H9 (cell line): Measurements from ENCODE around the gene PRKCA. TPM values are rescaled to one million over a fixed set of nuclear protein-coding genes. Genes with fewer than 3 reads are reported as not detected.

Source experiments
- DNase-seq: peaks from one replicate; pipeline ENCODE4 v3.0.0-alpha.2; 2017
- H2AFZ ChIP-seq: one replicate; pipeline ENCODE4 v1.6.1; 2013; ENCODE audit warnings: mild to moderate bottlenecking, low read length, control low read depth, moderate library complexity
- H2AK5ac ChIP-seq: 2 replicates; pipeline ENCODE4 v1.6.1; 2013; ENCODE audit warnings: low read length, control low read depth, mixed read lengths; ENCODE audit not compliant: insufficient read length
- H2BK120ac ChIP-seq: one replicate; pipeline ENCODE4 v1.6.1; 2013; ENCODE audit warnings: low read depth, mild to moderate bottlenecking, low read length, control low read depth, inconsistent platforms; ENCODE audit not compliant: poor library complexity, severe bottlenecking
- H2BK12ac ChIP-seq: 2 replicates; pipeline ENCODE4 v1.6.1; 2013; ENCODE audit warnings: low read length, control low read depth, mixed read lengths, low read depth; ENCODE audit not compliant: insufficient read length
- H2BK15ac ChIP-seq: 2 replicates; pipeline ENCODE4 v1.6.1; 2013; ENCODE audit warnings: low read depth, low read length, control low read depth
- H2BK20ac ChIP-seq: one replicate; pipeline ENCODE4 v1.6.1; 2013; ENCODE audit warnings: low read depth, mild to moderate bottlenecking, low read length, control low read depth, inconsistent platforms; ENCODE audit not compliant: poor library complexity, severe bottlenecking
- H2BK5ac ChIP-seq: 2 replicates; pipeline ENCODE4 v1.6.1; 2013; ENCODE audit warnings: low read length, control low read depth, mixed read lengths; ENCODE audit not compliant: insufficient read length
- H3K14ac ChIP-seq: 2 replicates; pipeline ENCODE4 v1.6.1; 2013; ENCODE audit warnings: low read length, control low read depth; ENCODE audit not compliant: insufficient read depth
- H3K18ac ChIP-seq: 2 replicates; pipeline ENCODE4 v1.6.1; 2013; ENCODE audit warnings: low read depth, mild to moderate bottlenecking, mixed read lengths, low read length, control low read depth; ENCODE audit not compliant: insufficient read length
- H3K23ac ChIP-seq: 2 replicates; pipeline ENCODE4 v1.6.1; 2013; ENCODE audit warnings: low read length, control low read depth, mixed read lengths, low read depth; ENCODE audit not compliant: insufficient read length
- H3K23me2 ChIP-seq: 2 replicates; pipeline ENCODE4 v1.6.1; 2013; ENCODE audit warnings: low read depth, mild to moderate bottlenecking, mixed read lengths, low read length, control low read depth; ENCODE audit not compliant: insufficient read length, poor library complexity, severe bottlenecking
- H3K27ac ChIP-seq: 2 replicates; pipeline ENCODE4 v1.5.1; 2013; ENCODE audit warnings: low read length, control low read depth, mixed read lengths, low read depth; ENCODE audit not compliant: insufficient read length
- H3K27me3 ChIP-seq: 2 replicates; pipeline ENCODE4 v1.6.1; 2013; ENCODE audit warnings: low read length, control low read depth, inconsistent platforms; ENCODE audit not compliant: insufficient read depth
- H3K4ac ChIP-seq: 2 replicates; pipeline ENCODE4 v1.6.1; 2013; ENCODE audit warnings: low read depth, mild to moderate bottlenecking, control low read depth, inconsistent platforms, low read length, moderate library complexity
- H3K4me1 ChIP-seq: 2 replicates; pipeline ENCODE4 v1.6.1; 2013; ENCODE audit warnings: low read length, control low read depth, inconsistent platforms; ENCODE audit not compliant: insufficient read depth
- H3K4me2 ChIP-seq: 2 replicates; pipeline ENCODE4 v1.6.1; 2013; ENCODE audit warnings: low read length, control low read depth, mixed read lengths; ENCODE audit not compliant: insufficient read length, insufficient read depth
- H3K56ac ChIP-seq: 2 replicates; pipeline ENCODE4 v1.6.1; 2013; ENCODE audit warnings: low read depth, mild to moderate bottlenecking, mixed read lengths, low read length, control low read depth; ENCODE audit not compliant: insufficient read length
- H3K79me1 ChIP-seq: 2 replicates; pipeline ENCODE4 v1.6.1; 2013; ENCODE audit warnings: low read depth, mild to moderate bottlenecking, moderate library complexity, low read length, control low read depth, inconsistent platforms; ENCODE audit not compliant: insufficient read depth, poor library complexity, severe bottlenecking
- H3K79me2 ChIP-seq: 2 replicates; pipeline ENCODE4 v1.6.1; 2013; ENCODE audit warnings: low read length, control low read depth, inconsistent platforms; ENCODE audit not compliant: insufficient read depth
- H3K9ac ChIP-seq: 2 replicates; pipeline ENCODE4 v1.6.1; 2013; ENCODE audit warnings: low read length, control low read depth, mixed read lengths; ENCODE audit not compliant: insufficient read length; ENCODE audit errors: extremely low read depth
- H3K9me3 ChIP-seq: one replicate; pipeline ENCODE4 v1.6.1; 2013; ENCODE audit warnings: low read depth, low read length, inconsistent platforms; ENCODE audit not compliant: control insufficient read depth
- H3T11ph ChIP-seq: one replicate; pipeline ENCODE4 v1.6.1; 2013; ENCODE audit warnings: mild to moderate bottlenecking, low read length, control low read depth, inconsistent platforms
- H4K20me1 ChIP-seq: one replicate; pipeline ENCODE4 v1.6.1; 2013; ENCODE audit not compliant: control insufficient read depth, insufficient read length, insufficient read depth
- H4K5ac ChIP-seq: 2 replicates; pipeline ENCODE4 v1.6.1; 2013; ENCODE audit warnings: low read depth, mild to moderate bottlenecking, mixed read lengths, low read length, control low read depth; ENCODE audit not compliant: insufficient read length
- H4K8ac ChIP-seq: replicated peaks from 2 replicates; pipeline ENCODE4 v1.6.1; 2013; ENCODE audit warnings: low read length, control low read depth, mixed read lengths, low read depth; ENCODE audit not compliant: insufficient read length
- H4K91ac ChIP-seq: 2 replicates; pipeline ENCODE4 v1.6.1; 2013; ENCODE audit warnings: low read depth, mild to moderate bottlenecking, moderate library complexity, mixed read lengths, low read length, control low read depth; ENCODE audit not compliant: insufficient read length
- H3K27ac Mint-ChIP-seq, 3 experiments: 2 replicates in 2 of 3; 3 replicates in 1 of 3; pipeline ENCODE4 v1.8.0; 2020 to 2021; ENCODE audit warnings: mixed read lengths in 3 of 3, mild to moderate bottlenecking in 1 of 3, moderate library complexity in 1 of 3
- H3K27me3 Mint-ChIP-seq: 2 replicates; pipeline ENCODE4 v1.8.0; 2021; ENCODE audit warnings: low read depth, mild to moderate bottlenecking, moderate library complexity, mixed read lengths
- H3K36me3 Mint-ChIP-seq, 3 experiments: 2 replicates in 2 of 3; 3 replicates in 1 of 3; pipeline ENCODE4 v1.8.0; 2020 to 2021; ENCODE audit warnings: low read depth in 3 of 3, mixed read lengths in 3 of 3; ENCODE audit not compliant: insufficient read depth in 1 of 3
- H3K4me1 Mint-ChIP-seq, 2 experiments: 2 replicates each; pipeline ENCODE4 v1.8.0; 2020; ENCODE audit warnings: mixed read lengths in 2 of 2
- H3K4me3 Mint-ChIP-seq, 2 experiments: 2 replicates in 1 of 2; 3 replicates in 1 of 2; pipeline ENCODE4 v1.8.0; 2020 to 2021; ENCODE audit warnings: mild to moderate bottlenecking in 2 of 2, mixed read lengths in 2 of 2, moderate library complexity in 1 of 2
- H3K9me3 Mint-ChIP-seq, 2 experiments: 2 replicates in 1 of 2; 3 replicates in 1 of 2; pipeline ENCODE4 v1.8.0; 2020; ENCODE audit warnings: mild to moderate bottlenecking in 2 of 2, mixed read lengths in 2 of 2, moderate library complexity in 1 of 2
- WGBS: extraction: QIAGEN DNeasy Blood & Tissue Kit; methylation state at CpG from one replicate; pipeline ENCODE4 v1.1.7; 2013; ENCODE audit warnings: missing lambda C conversion rate, low lambda C conversion rate, mixed read lengths; ENCODE audit not compliant: insufficient read length; ENCODE audit errors: extremely low coverage; 5-methylcytosine and 5-hydroxymethylcytosine counted together
- total RNA-seq: library from RNA; stranded (reverse); gene quantifications from 2 replicates; pipeline ENCODE4 v1.2.1, GENCODE V29; 2021
- TF ChIP-seq, protein P1 (sequence below): fragments of 200-600 bp; sonication (generic); conservative IDR thresholded peaks from 3 replicates; pipeline ENCODE4 v1.8.0; 2021; ENCODE audit warnings: antibody characterized with exemption, mild to moderate bottlenecking

PRKCA gene
- total RNA-seq, 1 experiment from 2014 or later, result 10.5 TPM

DNA sequence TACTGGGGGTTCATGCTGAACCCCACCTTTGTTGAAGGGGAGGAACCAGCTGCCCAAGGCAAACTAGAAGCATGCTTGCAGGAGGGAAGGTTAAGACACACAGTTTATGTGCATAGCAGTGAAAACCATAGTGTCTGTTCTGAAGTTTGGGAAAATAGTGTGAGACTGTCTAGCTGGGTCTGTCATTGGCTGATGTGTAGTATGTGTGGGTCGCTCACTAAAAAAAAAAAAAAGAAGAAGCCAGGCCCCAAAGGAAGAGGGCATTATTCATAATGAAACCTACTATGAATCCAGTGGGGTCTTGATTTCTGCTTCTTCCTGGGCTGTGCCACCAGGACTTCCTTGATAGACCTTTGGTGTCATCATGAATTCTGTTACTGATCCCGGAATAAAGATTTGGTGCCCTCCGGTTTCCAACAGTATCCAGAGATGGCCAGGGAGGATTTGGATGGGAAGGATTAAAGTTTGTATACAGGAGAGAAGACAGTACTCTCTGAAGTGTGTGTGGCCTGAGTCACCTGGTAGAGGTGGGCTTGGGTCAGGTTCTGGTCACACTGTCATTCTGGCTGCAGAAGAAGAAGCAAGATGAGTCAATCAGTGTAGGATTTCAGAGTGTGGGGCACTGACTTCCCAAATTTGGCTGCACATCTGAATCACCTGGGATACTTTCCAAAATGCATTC is 220.3 kb downstream of the PRKCA start:
- no peak overlapping the region for H3K4me3 Mint-ChIP-seq
- peaks cover 14 to 20% of the 10 kb centered on the region in 2 experiments for H3K4me1 Mint-ChIP-seq
- H2BK5ac ChIP-seq, result no peak overlapping the region

More for the DNA sequence above, 220.3 kb downstream of the PRKCA start:
- no peaks in the 10 kb centered on the region for H3K79me2 ChIP-seq
- no peaks in the 10 kb centered on the region for H3K4me1 ChIP-seq
- H3K4me2 ChIP-seq, result no peak overlapping the region
- no peak overlapping the region for H2BK120ac ChIP-seq
- H2AK5ac ChIP-seq, result no peak overlapping the region
- DNase-seq, result no peak
- no peaks in the 10 kb centered on the region for H3K79me1 ChIP-seq
- no peak overlapping the region for H2BK15ac ChIP-seq
- H2BK20ac ChIP-seq, result no peak overlapping the region
- H4K20me1 ChIP-seq, result no peaks in the 10 kb centered on the region
- H3K9me3 ChIP-seq, result no peaks in the 10 kb centered on the region
- H3K27me3 ChIP-seq, result no peaks in the 10 kb centered on the region
- H3K14ac ChIP-seq, result no peak overlapping the region
- H4K91ac ChIP-seq, result no peak overlapping the region
- no peak overlapping the region for H3T11ph ChIP-seq
- H3K27ac ChIP-seq, result no peak overlapping the region
- H3K9ac ChIP-seq, result no peak overlapping the region
- WGBS, result no CpG with 5 or more reads among the region's 3 CpGs
- no peak overlapping the region for H2BK12ac ChIP-seq
- no peaks in the 10 kb centered on the region for H3K9me3 Mint-ChIP-seq
- no peak overlapping the region for H2AFZ ChIP-seq
- H3K27ac Mint-ChIP-seq, result 0 out of 7 replicates have a peak overlapping the region, but pooled peaks of 1 of the 3 experiments have one; percentile 5
- no peak overlapping the region for H4K8ac ChIP-seq
- H3K23me2 ChIP-seq, result no peaks in the 10 kb centered on the region
- H3K23ac ChIP-seq, result no peak overlapping the region
- no peak overlapping the region for H3K18ac ChIP-seq
- no peaks in the 10 kb centered on the region for H3K27me3 Mint-ChIP-seq
- TF ChIP-seq, protein P1, sequence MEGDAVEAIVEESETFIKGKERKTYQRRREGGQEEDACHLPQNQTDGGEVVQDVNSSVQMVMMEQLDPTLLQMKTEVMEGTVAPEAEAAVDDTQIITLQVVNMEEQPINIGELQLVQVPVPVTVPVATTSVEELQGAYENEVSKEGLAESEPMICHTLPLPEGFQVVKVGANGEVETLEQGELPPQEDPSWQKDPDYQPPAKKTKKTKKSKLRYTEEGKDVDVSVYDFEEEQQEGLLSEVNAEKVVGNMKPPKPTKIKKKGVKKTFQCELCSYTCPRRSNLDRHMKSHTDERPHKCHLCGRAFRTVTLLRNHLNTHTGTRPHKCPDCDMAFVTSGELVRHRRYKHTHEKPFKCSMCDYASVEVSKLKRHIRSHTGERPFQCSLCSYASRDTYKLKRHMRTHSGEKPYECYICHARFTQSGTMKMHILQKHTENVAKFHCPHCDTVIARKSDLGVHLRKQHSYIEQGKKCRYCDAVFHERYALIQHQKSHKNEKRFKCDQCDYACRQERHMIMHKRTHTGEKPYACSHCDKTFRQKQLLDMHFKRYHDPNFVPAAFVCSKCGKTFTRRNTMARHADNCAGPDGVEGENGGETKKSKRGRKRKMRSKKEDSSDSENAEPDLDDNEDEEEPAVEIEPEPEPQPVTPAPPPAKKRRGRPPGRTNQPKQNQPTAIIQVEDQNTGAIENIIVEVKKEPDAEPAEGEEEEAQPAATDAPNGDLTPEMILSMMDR, result no peak
- no peak overlapping the region for H4K5ac ChIP-seq
- H3K4ac ChIP-seq, result no peak overlapping the region
- no peak overlapping the region for H3K56ac ChIP-seq
- no peaks in the 10 kb centered on the region for H3K36me3 Mint-ChIP-seq
